EH (cell line): ENCODE results near the gene MYO18A.

Experiments used
- DNase-seq: peaks from one replicate; pipeline ENCODE4 v3.0.0-alpha.2; 2015; ENCODE audit warnings: low read depth

The MYO18A gene

GRCh38 chr17:29127840-29128239, 52.4 kb downstream of the MYO18A start:
- DNase-seq: no peak

- DNase-seq: no peak
Observed at GRCh38 chr17:29126268-29126930, 53.8 kb downstream of the MYO18A start.

- no peak for DNase-seq
Observed at GRCh38 chr17:29125651-29126050, 54.5 kb downstream of the MYO18A start.

- no peak for DNase-seq
Observed at GRCh38 chr17:29124925-29125273, 55.3 kb downstream of the MYO18A start.

GRCh38 chr17:29124135-29124924, 55.9 kb downstream of the MYO18A start:
- peak; percentile 83 for DNase-seq

GRCh38 chr17:29123111-29123510, 57.1 kb downstream of the MYO18A start:
- no peak for DNase-seq

- DNase-seq: no peak
Observed at GRCh38 chr17:29121442-29121841, 58.8 kb downstream of the MYO18A start.

- no peak for DNase-seq
Observed at GRCh38 chr17:29120433-29120832, 59.8 kb downstream of the MYO18A start.

- no peak for DNase-seq
Observed at GRCh38 chr17:29119265-29119664, 60.9 kb downstream of the MYO18A start.

- peak; percentile 58 for DNase-seq
Observed at GRCh38 chr17:29116804-29117753, 63.1 kb downstream of the MYO18A start.

- DNase-seq: peak; percentile 74
Observed at GRCh38 chr17:29115961-29116803, 64.0 kb downstream of the MYO18A start.

- no peak for DNase-seq
Observed at GRCh38 chr17:29115435-29115834, 64.8 kb downstream of the MYO18A start.

- no peak for DNase-seq
Observed at GRCh38 chr17:29114141-29114540, 66.1 kb downstream of the MYO18A start.

- no peak for DNase-seq
Observed at GRCh38 chr17:29113334-29113733, 66.9 kb downstream of the MYO18A start.

- DNase-seq: no peak
Observed at GRCh38 chr17:29112771-29113295, 67.4 kb downstream of the MYO18A start.

GRCh38 chr17:29111816-29112499, 68.2 kb downstream of the MYO18A start:
- DNase-seq: peak; percentile 65

GRCh38 chr17:29110372-29110757, 69.8 kb downstream of the MYO18A start:
- DNase-seq: no peak

- no peak for DNase-seq
Observed at GRCh38 chr17:29109477-29110371, 70.5 kb downstream of the MYO18A start.

- DNase-seq: no peak
Observed at GRCh38 chr17:29108823-29109476, 71.2 kb downstream of the MYO18A start.
